Activated CD4-positive, alpha-beta T cell treated with anti-CD3 and anti-CD28 coated beads, Interleukin-2, amount 50 U/mL, for 1 hour (primary cell): ENCODE data around the gene OR6A2.
"Not testable (repeated sequence)": the region's sequence is repeated elsewhere in the genome, so short reads cannot be mapped to it uniquely, and the experiment has no call there.

Experiments
- DNase-seq: peaks from one replicate; pipeline ENCODE4 v3.0.0-alpha.2; 2020

The OR6A2 gene

GRCh38 chr11:6799402-6799801 lies at the start of gene OR6A2:
Gene OR6A2 (minus strand): TSS chr11:6799689. CDS start chr11:6795708, 3,981 bp downstream.
- no peak for DNase-seq

- no peak for DNase-seq
Observed at GRCh38 chr11:6845383-6845782, 45.9 kb upstream of the OR6A2 start, which contains the start of gene OR10A5. Gene OR10A5 (plus strand): TSS chr11:6845683. CDS start chr11:6845683, 0 bp downstream.

- DNase-seq: no peak
Observed at GRCh38 chr11:6844356-6844755, 44.9 kb upstream of the OR6A2 start.

GRCh38 chr11:6843670-6844069 lies 44.2 kb upstream of the OR6A2 start:
- no peak for DNase-seq

- no peak for DNase-seq
Observed at GRCh38 chr11:6841694-6842093, 42.2 kb upstream of the OR6A2 start.

- no peak for DNase-seq
Observed at GRCh38 chr11:6834021-6834420, 34.5 kb upstream of the OR6A2 start.

GRCh38 chr11:6833356-6833755 lies 33.9 kb upstream of the OR6A2 start:
- no peak for DNase-seq

GRCh38 chr11:6828103-6828502 lies 28.6 kb upstream of the OR6A2 start:
- no peak for DNase-seq

GRCh38 chr11:6825231-6825744 lies 25.8 kb upstream of the OR6A2 start:
- DNase-seq: no peak

- DNase-seq: no peak
Observed at GRCh38 chr11:6824136-6824823, 24.8 kb upstream of the OR6A2 start.

GRCh38 chr11:6818967-6819366 lies 19.5 kb upstream of the OR6A2 start:
- DNase-seq: no peak

GRCh38 chr11:6817694-6818093 lies 18.2 kb upstream of the OR6A2 start:
- no peak for DNase-seq

GRCh38 chr11:6813656-6814055 lies 14.2 kb upstream of the OR6A2 start:
- no peak for DNase-seq

- no peak for DNase-seq
Observed at GRCh38 chr11:6812390-6813005, 13.0 kb upstream of the OR6A2 start.

- DNase-seq: not testable (repeated sequence)
Observed at GRCh38 chr11:6801075-6801474, 1.6 kb upstream of the OR6A2 start.

GRCh38 chr11:6794639-6795038 lies 4.8 kb downstream of the OR6A2 start:
- DNase-seq: no peak

GRCh38 chr11:6790546-6790945 lies 8.9 kb downstream of the OR6A2 start:
- DNase-seq: no peak

- DNase-seq: no peak
Observed at GRCh38 chr11:6782720-6783119, 16.8 kb downstream of the OR6A2 start, which contains the start of gene OR2AG1. Gene OR2AG1 (plus strand): TSS chr11:6783020. CDS start chr11:6785038, 2,018 bp downstream.

- DNase-seq: no peak
Observed at GRCh38 chr11:6780829-6781228, 18.7 kb downstream of the OR6A2 start.

- DNase-seq: no peak
Observed at GRCh38 chr11:6778518-6778917, 21.0 kb downstream of the OR6A2 start.

GRCh38 chr11:6771926-6772893 lies 27.3 kb downstream of the OR6A2 start, which contains the start of gene OR2AG2:
Gene OR2AG2 (minus strand): TSS chr11:6771976. CDS start chr11:6768957, 3,019 bp downstream.
- no peak for DNase-seq

- peak; percentile 58 for DNase-seq
Observed at GRCh38 chr11:6757373-6757967, 42.0 kb downstream of the OR6A2 start.

GRCh38 chr11:6755953-6756347 lies 43.5 kb downstream of the OR6A2 start:
- DNase-seq: no peak
